ENCODE results near the gene NKX2-3.

The NKX2-3 gene

GRCh38 chr10:99520040-99520846 is 12.5 kb upstream of the NKX2-3 start (continued):
- TF ChIP-seq BCL6B (tag by site-specific recombination; IDR thresholded peaks at IDR 0.05), result peak; percentile 97
- peak; percentile 100 for TF ChIP-seq ZNF843 (tag by site-specific recombination; IDR thresholded peaks at IDR 0.05)
- TF ChIP-seq ZSCAN23 (tag by site-specific recombination; IDR thresholded peaks at IDR 0.05), result peak; percentile 52; the same call in 1 of the 2 replicates
- no peak for TF ChIP-seq ZNF544 (tag by site-specific recombination; IDR thresholded peaks at IDR 0.05)
- TF ChIP-seq ZNF529 (tag by site-specific recombination; IDR thresholded peaks at IDR 0.05; ENCODE audit: insufficient replicate concordance), result peak; percentile 27
- no peak for TF ChIP-seq ZNF664 (tag by site-specific recombination; IDR thresholded peaks at IDR 0.05)
- no peak for TF ChIP-seq ZNF791 (tag by site-specific recombination; IDR thresholded peaks at IDR 0.05)
- no peak for TF ChIP-seq RBAK (tag by site-specific recombination; IDR thresholded peaks at IDR 0.05)
- TF ChIP-seq SCRT1 (tag by site-specific recombination; IDR thresholded peaks at IDR 0.05; ENCODE audit: borderline replicate concordance), result no peak
- peak; percentile 99 for TF ChIP-seq KLF17 (tag by site-specific recombination; IDR thresholded peaks at IDR 0.05)
- peak; percentile 88 for TF ChIP-seq ZNF366 (tag by site-specific recombination; conservative IDR thresholded peaks at IDR 0.05)
- no peak for TF ChIP-seq MEIS1 (CRISPR knock-in tag; IDR thresholded peaks at IDR 0.05; ENCODE audit: borderline replicate concordance)
- TF ChIP-seq HOXD13 (CRISPR knock-in tag; IDR thresholded peaks at IDR 0.05; ENCODE audit: borderline replicate concordance), result peak; percentile 88; the same call in 1 of the 2 replicates
- no peak for TF ChIP-seq ZNF776 (tag by site-specific recombination; IDR thresholded peaks at IDR 0.05; ENCODE audit: borderline replicate concordance)
- no peak for TF ChIP-seq ZNF514 (tag by site-specific recombination; IDR thresholded peaks at IDR 0.05)
- TF ChIP-seq ZNF169 (tag by site-specific recombination; IDR thresholded peaks at IDR 0.05), result no peak
- TF ChIP-seq OVOL3 (tag by site-specific recombination; IDR thresholded peaks at IDR 0.05), result peak; percentile 88; the same call in 1 of the 2 replicates
- TF ChIP-seq ZNF645 (tag by site-specific recombination; IDR thresholded peaks at IDR 0.05), result peak; percentile 60; the same call in 1 of the 2 replicates
- no peak for TF ChIP-seq ZNF248 (tag by site-specific recombination; IDR thresholded peaks at IDR 0.05)
- TF ChIP-seq ZNF114 (tag by site-specific recombination; IDR thresholded peaks at IDR 0.05), result no peak
- TF ChIP-seq ZNF426 (tag by site-specific recombination; IDR thresholded peaks at IDR 0.05), result no peak
- TF ChIP-seq ZNF335 (tag by site-specific recombination; conservative IDR thresholded peaks at IDR 0.05), result peak; percentile 89
- peak; percentile 98 for TF ChIP-seq ZNF561 (tag by site-specific recombination; IDR thresholded peaks at IDR 0.05; ENCODE audit: borderline replicate concordance)
- peak; percentile 98 for TF ChIP-seq GFI1B (tag by site-specific recombination; IDR thresholded peaks at IDR 0.05)
- no peak; the same call in 1 of the 2 replicates for TF ChIP-seq ZNF214 (tag by site-specific recombination; IDR thresholded peaks at IDR 0.05; ENCODE audit: borderline replicate concordance)
- no peak for TF ChIP-seq ZNF37A (tag by site-specific recombination; IDR thresholded peaks at IDR 0.05)
- peak; percentile 95 for TF ChIP-seq ZSCAN30 (tag by site-specific recombination; IDR thresholded peaks at IDR 0.05)
- TF ChIP-seq ZNF423 (tag by site-specific recombination; IDR thresholded peaks at IDR 0.05), result peak; percentile 97
- no peak for TF ChIP-seq REST (tag by site-specific recombination; IDR thresholded peaks at IDR 0.05)
- TF ChIP-seq ZNF202 (tag by site-specific recombination; IDR thresholded peaks at IDR 0.05; ENCODE audit: borderline replicate concordance), result no peak
- TF ChIP-seq ZNF558 (tag by site-specific recombination; IDR thresholded peaks at IDR 0.05), result peak; percentile 33; the same call in 1 of the 2 replicates
- no peak; the same call in 1 of the 2 replicates for TF ChIP-seq ZBTB21 (tag by site-specific recombination; IDR thresholded peaks at IDR 0.05)
- TF ChIP-seq ZNF311 (tag by site-specific recombination; IDR thresholded peaks at IDR 0.05; ENCODE audit: borderline replicate concordance), result no peak
- TF ChIP-seq ZNF580 (tag by site-specific recombination; IDR thresholded peaks at IDR 0.05), result peak; percentile 96
